GM21515 (cell line): ENCODE results near the gene OLA1.

Source experiments
- ATAC-seq: cut with Tn5 transposase; IDR thresholded peaks from one replicate; pipeline ENCODE4 v1.9.1; 2021; ENCODE audit not compliant: unreplicated experiment

Gene OLA1

GRCh38 chr2:174180726-174181236 is 67.6 kb downstream of the OLA1 start:
- no peak for ATAC-seq

GRCh38 chr2:174180165-174180724 is 68.1 kb downstream of the OLA1 start:
- ATAC-seq = no peak

- ATAC-seq = no peak
Observed at GRCh38 chr2:174177316-174177890, 70.9 kb downstream of the OLA1 start.

GRCh38 chr2:174176898-174177297 is 71.4 kb downstream of the OLA1 start:
- ATAC-seq = no peak

GRCh38 chr2:174174741-174175140 is 73.6 kb downstream of the OLA1 start:
- no peak for ATAC-seq

- ATAC-seq = no peak
Observed at GRCh38 chr2:174172802-174173355, 75.5 kb downstream of the OLA1 start.

GRCh38 chr2:174171686-174172445 is 76.5 kb downstream of the OLA1 start:
- no peak for ATAC-seq

GRCh38 chr2:174169372-174169771 is 79.0 kb downstream of the OLA1 start:
- no peak for ATAC-seq

GRCh38 chr2:174166261-174166660 is 82.1 kb downstream of the OLA1 start:
- no peak for ATAC-seq

GRCh38 chr2:174161490-174161889 is 86.8 kb downstream of the OLA1 start:
- ATAC-seq = no peak

GRCh38 chr2:174158003-174158402 is 90.3 kb downstream of the OLA1 start:
- ATAC-seq = peak; percentile 67

GRCh38 chr2:174157053-174157452 is 91.3 kb downstream of the OLA1 start:
- no peak for ATAC-seq

GRCh38 chr2:174153757-174154680 is 94.3 kb downstream of the OLA1 start:
- ATAC-seq = no peak

- ATAC-seq = no peak
Observed at GRCh38 chr2:174149530-174149929, 98.8 kb downstream of the OLA1 start.

GRCh38 chr2:174148833-174149232 is 99.5 kb downstream of the OLA1 start:
- no peak for ATAC-seq

- no peak for ATAC-seq
Observed at GRCh38 chr2:174145827-174146226, 102.5 kb downstream of the OLA1 start.

GRCh38 chr2:174142290-174142689 is 106.0 kb downstream of the OLA1 start:
- no peak for ATAC-seq

- ATAC-seq = no peak
Observed at GRCh38 chr2:174138161-174138560, 110.2 kb downstream of the OLA1 start.

- ATAC-seq = no peak
Observed at GRCh38 chr2:174135981-174136380, 112.4 kb downstream of the OLA1 start.

- no peak for ATAC-seq
Observed at GRCh38 chr2:174125090-174125489, 123.2 kb downstream of the OLA1 start.

GRCh38 chr2:174124181-174124580 is 124.2 kb downstream of the OLA1 start:
- ATAC-seq = no peak
